ENCODE data around the gene CD247.
A peak's percentile ranks its signal among the peaks of the same experiment; 100 is the strongest.

Gene CD247

GRCh38 chr1:167439301-167439988, 78.9 kb downstream of the CD247 start:
- peak in 9 of 14 donors; percentile 9 to 35 (median 17) for DNase-seq

- DNase-seq, result no peak
These were observed 79.9 kb downstream of the CD247 start for GRCh38 chr1:167438171-167439138.

- DNase-seq, result no peak
These were observed 82.8 kb downstream of the CD247 start for GRCh38 chr1:167435484-167435883.

GRCh38 chr1:167434306-167434705, 84.0 kb downstream of the CD247 start:
- no peak for DNase-seq

GRCh38 chr1:167433884-167434283, 84.4 kb downstream of the CD247 start:
- no peak for DNase-seq

- no peak for DNase-seq
These were observed 85.5 kb downstream of the CD247 start for GRCh38 chr1:167432780-167433179.

GRCh38 chr1:167431909-167432650, 86.2 kb downstream of the CD247 start:
- DNase-seq, result no peak

- no peak for DNase-seq
These were observed 86.9 kb downstream of the CD247 start for GRCh38 chr1:167431261-167431908.

GRCh38 chr1:167430849-167431242, 87.5 kb downstream of the CD247 start:
- no peak for DNase-seq

GRCh38 chr1:167430134-167430848, 88.0 kb downstream of the CD247 start:
- peak in 1 of 14 donors; percentile 53 for DNase-seq

GRCh38 chr1:167429612-167430011, 88.7 kb downstream of the CD247 start:
- DNase-seq, result no peak

GRCh38 chr1:167428395-167428794, 89.9 kb downstream of the CD247 start:
- DNase-seq, result no peak

- DNase-seq, result peak in 1 of 14 donors; percentile 11
These were observed 90.5 kb downstream of the CD247 start for GRCh38 chr1:167427848-167428247.

- DNase-seq, result no peak
These were observed 91.6 kb downstream of the CD247 start for GRCh38 chr1:167426716-167427115.

GRCh38 chr1:167425482-167425881, 92.8 kb downstream of the CD247 start:
- no peak for DNase-seq

- no peak for DNase-seq
These were observed 94.4 kb downstream of the CD247 start for GRCh38 chr1:167423684-167424619.

- no peak for DNase-seq
These were observed 97.8 kb downstream of the CD247 start for GRCh38 chr1:167420510-167420909.

GRCh38 chr1:167419245-167419644, 99.1 kb downstream of the CD247 start:
- no peak for DNase-seq

- DNase-seq, result no peak
These were observed 99.9 kb downstream of the CD247 start for GRCh38 chr1:167418391-167418790.

GRCh38 chr1:167416506-167416905, 101.8 kb downstream of the CD247 start:
- DNase-seq, result no peak

Measured in C1 segment of cervical spinal cord (tissue), 14 donors.